ENCODE data around the gene AHDC1.
A peak's percentile ranks its signal among the peaks of the same experiment; 100 is the strongest.

AHDC1 gene

DNA sequence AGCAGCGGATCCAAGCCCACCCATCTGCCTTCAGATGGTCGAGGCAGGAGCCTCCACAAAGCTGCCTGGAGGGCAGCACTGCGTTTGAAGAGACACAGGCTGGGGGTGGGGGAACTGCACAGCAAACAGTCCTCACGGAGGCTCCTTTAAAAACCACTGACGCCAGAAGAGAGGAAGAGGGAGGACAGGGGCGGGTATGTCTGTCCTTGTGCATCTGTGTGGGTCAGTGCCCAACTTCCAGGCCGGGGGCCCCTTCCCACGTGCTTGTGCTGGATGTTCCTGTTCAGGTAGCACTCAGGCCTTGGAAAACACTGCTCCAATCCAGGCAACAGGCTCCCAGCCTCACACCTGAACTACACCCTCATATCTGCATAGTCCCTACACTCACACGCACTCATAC is 7.7 kb downstream of the AHDC1 start:
- DNase-seq: no peak

GRCh38 chr1:27595597-27595996 is 8.3 kb downstream of the AHDC1 start:
- no peak for DNase-seq

- no peak for DNase-seq
Observed at GRCh38 chr1:27594564-27595510, 9.1 kb downstream of the AHDC1 start.

DNA sequence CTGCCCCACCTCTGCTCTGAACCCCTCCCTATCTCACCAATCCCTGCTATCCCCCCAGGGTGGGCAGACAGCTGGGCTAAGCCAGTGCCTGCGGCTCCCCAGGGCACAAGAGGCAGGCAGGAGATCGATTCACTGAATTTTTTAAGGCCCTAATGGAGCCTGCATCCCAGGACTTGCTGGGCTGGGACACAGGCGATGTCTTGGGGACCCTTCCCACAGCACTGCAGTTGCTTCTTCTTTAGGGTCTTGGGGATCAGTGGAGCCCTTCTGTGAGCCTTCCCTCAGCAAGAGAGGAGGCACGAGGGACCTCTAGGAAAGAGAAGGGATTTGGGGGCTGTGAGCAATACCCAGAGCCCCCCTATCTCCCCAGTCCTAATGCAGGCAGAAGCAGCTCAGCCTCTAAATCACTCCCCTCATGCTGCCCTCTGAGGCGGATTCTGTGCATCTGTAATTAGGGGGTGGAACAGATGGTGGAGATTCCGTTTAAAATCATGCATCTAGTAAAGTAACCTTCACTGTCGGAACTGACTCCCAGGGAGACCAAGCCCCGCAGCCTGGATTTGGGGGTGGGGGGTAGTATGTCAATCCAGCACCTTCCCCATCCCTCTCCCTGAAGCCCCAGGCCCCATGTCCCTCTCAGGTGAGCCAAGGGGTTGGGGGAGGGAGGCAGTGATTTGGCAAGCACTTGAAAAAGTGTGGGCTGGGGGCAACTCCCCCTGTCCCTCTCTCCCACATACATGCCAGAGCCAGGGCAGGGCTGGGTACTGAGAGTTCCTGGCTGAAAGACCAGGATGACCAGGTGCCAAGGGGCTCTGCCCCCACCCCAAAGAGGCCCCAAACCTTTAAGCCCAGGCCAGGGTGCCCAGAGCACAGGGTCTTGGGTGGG is 10.0 kb downstream of the AHDC1 start:
- DNase-seq: no peak

DNA sequence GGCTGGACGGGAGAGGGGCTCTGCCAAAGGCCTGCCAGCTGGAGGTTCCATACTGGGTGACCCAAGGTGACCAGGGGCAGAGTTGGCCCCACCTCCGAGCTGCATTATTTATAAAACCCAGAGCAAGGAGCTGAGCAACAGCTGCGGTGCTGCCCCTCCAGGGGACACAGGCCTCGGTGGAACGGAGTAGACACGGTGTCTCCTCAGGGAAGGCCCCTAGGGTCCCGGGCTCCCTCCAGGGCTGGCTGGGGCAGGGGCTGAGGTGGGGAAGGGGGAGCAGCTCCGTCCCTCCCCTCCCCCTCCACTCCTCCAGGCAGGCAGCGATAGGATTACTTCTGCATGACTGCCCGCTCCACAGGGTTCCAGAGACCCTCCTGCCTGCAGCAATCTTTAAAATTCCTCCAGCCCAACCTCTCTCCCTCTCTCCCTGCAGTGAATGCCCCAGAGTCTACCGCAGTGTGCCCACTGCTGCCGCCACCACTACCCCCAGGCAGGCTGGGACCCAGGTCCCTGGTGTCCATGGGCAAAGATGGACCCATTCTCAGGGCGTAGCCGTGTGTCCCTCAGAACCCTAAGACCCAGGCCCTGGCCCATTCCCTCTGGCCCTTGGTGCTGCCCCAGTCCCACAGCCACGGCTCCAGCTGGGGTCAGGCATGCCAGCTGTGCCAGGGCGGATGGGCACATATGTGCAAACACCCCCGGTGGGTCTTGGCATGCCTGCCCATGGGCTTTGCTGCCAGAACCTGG is 10.8 kb downstream of the AHDC1 start:
- no peak for DNase-seq

DNA sequence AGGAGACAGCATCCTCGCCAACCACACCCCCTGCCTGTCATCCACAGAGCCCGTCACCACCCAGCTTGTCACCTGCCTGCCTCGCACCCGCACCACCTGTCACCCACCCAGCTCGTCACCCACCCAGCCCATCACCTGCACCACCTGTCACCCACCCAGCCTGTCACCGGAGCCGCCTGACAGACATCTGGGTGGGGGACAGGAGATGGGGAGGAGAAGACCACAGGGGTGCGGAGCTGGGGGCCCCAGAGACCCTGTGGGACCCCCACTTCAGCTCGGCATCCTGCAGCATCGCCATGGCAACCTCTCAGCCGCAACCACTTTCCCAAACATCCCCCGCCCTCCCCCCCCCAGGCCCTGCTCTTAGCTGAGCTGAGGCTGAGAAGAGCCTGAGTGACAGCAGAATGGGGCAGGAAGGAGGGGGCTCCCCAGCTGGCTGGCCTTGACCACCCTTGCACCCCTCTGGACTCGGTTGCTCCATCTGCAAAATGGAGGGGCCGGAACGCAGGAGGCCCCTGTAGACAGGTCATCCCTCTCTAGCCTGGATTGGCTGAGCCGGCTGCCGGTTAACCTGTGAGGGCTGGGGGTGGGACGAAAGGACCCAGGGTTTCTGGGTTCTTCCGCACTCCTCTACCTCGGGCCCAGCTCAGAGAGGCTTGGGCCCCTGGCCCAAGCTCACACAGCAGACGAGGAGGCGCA is 11.6 kb downstream of the AHDC1 start:
- DNase-seq: no peak

DNA sequence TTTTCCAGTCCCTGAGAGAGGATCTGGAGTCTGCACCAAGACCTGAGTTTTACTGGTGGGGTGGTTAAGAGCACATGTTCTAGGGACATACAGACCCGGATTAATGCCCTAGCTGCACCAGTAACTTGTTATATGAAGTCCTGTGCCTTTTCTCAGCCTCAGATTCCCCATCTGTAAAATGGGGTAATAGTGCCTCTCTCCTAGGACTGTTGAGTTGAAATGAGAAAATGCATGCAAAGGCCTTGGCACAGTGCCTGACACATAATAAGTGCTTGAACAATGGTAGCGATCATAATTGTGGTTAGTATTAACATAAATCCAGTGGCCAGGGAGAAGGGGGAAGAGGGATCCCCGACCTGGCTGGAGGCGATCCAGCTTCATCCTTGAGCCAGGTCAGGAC is 12.3 kb downstream of the AHDC1 start:
- DNase-seq: no peak

GRCh38 chr1:27590917-27591508 is 12.9 kb downstream of the AHDC1 start:
- DNase-seq: no peak

DNA sequence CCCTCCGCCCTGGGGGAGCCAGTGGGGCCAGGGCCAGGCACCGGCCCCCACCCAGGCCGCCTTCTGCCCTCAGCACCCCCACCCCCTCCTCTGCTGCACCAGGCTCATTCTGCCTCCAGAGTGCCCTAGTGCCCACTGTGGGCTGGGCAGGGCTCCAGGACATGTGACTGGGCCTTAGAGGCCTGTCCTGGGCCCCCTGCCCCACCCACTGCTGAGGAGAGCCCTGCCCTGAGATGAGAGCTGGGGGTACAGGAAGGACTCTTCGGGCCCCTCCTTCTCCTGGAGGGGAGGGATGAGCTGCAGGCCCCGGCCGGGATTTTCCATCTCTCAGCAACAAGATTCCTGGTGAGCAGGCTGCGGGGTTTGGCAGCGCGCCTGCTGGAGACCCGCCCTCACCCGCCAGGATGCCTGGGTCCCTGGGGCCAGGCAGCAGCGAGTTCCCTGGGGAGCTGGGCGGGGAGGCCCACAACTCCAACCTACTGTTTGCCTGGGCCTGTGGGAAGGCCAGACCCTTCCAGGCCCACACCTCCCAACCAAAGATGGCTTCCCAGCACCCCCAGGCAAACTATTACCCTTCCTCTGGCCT is 14.0 kb downstream of the AHDC1 start:
- no peak for DNase-seq

- DNase-seq: no peak
Observed at GRCh38 chr1:27589441-27589840, 14.5 kb downstream of the AHDC1 start.

DNA sequence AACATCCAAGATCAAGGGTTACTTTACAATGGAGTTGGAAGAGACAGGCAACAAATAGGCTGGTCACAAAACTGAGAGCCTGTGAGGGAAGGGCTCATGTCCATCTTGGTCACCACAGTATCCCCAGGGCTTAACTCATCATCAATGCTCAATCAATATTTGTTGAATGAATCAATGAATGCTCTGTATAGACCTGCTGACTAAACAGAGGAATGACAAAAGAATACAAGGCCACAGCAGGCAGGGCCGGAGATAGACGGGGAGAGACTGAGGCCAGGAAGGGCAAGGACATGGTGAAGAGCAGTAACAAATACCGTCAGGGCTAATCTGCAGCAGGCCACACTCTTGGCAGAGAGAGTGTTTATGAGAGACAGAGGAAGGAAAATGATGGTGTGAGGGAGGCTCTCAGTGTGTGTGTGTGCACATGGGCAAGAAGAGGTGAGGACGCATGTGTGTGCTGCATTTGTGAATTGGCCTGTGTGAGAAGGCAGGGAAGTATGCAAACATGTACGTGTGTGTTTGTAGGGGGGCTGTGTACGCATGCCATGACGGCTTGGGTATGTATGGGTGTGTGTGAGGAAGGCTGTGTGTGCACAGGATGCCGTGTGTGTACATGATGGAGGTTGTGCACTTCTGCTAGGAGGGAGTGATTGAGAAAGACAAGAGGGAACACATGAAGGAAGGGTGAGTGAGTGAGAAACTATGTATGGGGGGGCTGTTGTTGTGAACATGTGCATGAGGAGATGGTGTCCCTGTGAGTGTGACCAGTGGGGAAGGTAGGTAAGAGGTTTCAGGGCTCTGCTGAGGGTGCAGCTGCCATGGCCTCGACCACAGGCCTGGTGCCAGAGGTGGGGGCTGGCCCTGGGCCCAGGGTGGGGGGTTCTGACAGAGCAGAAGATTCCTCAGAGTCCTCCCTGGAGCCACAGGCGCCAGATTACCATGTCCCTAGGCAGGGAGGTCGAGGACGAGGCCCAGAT is 15.4 kb downstream of the AHDC1 start:
- no peak for DNase-seq

GRCh38 chr1:27585684-27586083 is 18.3 kb downstream of the AHDC1 start:
- DNase-seq: no peak

- no peak for DNase-seq
Observed at GRCh38 chr1:27584453-27584852, 19.5 kb downstream of the AHDC1 start.

DNA sequence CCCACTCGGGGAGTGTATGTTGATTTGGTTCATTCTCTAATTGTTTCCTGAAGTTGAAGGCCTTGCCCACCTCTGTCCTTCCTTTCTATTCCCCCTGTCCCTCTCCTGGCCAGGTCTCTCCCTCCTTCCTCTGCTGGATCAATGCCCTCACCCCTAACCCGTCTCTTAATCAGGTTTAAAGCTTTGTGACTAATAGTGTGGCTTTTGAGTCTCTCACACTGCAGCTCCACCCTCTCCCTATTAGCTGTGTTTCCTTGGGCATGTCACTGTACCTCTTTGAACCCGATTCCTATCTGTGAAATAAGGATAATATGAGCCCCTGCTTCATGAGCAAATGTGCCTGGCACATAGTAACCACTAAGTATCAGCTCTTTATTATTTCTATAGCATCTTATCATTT is 20.5 kb downstream of the AHDC1 start:
- DNase-seq: no peak

DNA sequence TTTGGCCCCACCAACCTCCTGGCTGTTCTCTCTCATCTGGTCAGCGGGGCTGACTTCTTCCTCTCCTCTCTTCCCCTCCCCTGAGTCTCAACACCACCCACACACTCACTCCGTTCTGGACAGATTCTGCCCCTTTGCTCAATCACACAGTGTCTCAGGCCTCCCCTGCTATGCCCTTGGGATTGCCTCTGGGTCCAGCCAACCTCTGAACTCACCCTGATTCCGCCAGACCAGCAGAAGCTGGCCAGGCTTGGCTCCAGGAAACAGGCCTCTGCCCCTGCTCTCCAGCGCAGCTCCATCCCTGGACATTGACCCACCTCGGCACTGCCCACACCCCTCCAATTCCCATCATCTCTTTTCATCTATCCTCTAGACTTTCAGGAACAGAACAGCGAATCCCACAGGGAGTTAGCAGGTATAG is 22.1 kb downstream of the AHDC1 start:
- no peak for DNase-seq

DNA sequence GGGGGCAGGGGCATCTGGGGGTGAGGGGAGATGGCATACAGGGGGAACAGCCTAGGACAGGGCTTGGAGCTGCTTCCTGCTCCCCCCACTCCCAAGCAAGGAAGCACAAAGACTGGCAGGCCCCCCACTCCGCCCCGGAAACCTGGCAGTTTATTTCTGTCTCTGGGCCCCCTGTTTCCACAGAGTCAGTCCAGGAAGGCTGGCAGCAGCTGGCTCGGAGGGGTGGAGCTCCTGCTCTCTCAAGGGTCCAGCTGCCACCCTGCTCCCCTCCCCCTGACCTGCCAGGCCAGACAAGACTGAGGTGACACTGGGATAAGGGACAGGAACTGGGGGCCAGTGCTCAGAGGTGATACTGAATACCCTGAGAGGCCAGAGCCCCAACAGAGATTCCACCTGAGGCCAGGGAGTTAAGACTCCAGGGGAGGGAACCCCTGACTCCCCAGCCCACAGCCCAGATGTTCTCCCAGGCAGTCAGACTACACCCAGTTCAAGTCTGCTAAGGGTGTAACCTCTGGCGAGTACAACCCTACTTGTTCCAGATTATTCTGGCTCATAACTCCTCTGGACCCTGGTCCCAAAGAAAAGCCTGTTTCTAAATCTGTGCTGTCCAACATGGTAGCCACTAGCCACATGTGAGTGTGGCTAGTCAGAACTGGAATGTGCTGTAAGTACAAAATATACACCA is 26.3 kb downstream of the AHDC1 start:
- no peak for DNase-seq

- no peak for DNase-seq
Observed at GRCh38 chr1:27576806-27577227, 27.1 kb downstream of the AHDC1 start.

DNA sequence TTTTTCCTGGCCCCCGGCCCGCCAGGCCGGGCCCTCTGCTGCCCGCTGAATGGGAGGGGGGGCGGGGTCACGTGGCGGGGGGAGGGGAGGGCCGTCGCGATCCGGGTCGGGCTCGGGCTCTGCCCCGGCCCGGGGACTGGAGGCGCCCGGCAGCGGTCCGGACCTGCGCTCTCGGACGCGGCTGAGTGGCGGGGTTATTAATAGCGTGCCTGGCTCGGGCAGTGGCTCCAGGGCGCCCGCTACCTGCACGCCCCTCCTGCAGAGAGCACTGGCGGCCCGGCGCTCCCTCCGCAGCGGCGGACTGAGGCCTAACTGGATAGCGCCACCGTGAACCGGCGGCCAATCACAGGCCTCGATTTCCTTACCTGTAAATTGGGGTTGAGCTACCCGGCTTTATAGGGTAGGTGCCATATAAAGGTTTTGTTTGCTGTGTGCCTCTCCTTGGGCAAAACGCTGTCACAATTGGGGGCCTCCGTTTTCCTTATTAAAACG is 28.1 kb downstream of the AHDC1 start:
- DNase-seq: peak; percentile 66
